ENCODE data around the gene ABCC4. TPM values are rescaled to one million over a fixed set of nuclear protein-coding genes. Genes with fewer than 3 reads are reported as not detected.

ABCC4 gene
- polyA plus RNA-seq, 1 experiment = 140 TPM

GRCh38 chr13:95255072-95255732 lies 46.0 kb downstream of the ABCC4 start:
- Histone ChIP-seq H3K27ac (ENCODE audit: low read depth, low read length) (peak overlapping the region; percentile 62), H3K27me3 (ENCODE audit: control insufficient read depth, insufficient read depth, low read length) (no peaks in the 10 kb centered on the region), H3K9me3 (ENCODE audit: control insufficient read depth, insufficient read depth, low read length) (peaks cover 4% of the 10 kb centered on the region; the same call in 1 of the 2 replicates), H3K4me3 (ENCODE audit: low read depth, low read length) (no peak overlapping the region)
- no peak for DNase-seq (ENCODE audit: low read depth, low spot score)
- no peak for TF ChIP-seq CTCF (IDR thresholded peaks at IDR 0.05; ENCODE audit: low read depth, low read length)
- CTCF ChIA-PET = no interaction called here
- POLR2A ChIA-PET = interaction anchor here (0.5 to 1.7 kb wide), 7 partner anchors 12 to 149 kb away, joined by 3 to 22 read pairs (median 9); no protein-coding TSS in a partner anchor

- Histone ChIP-seq H3K4me3 (ENCODE audit: low read depth, low read length) (no peak overlapping the region), H3K9me3 (ENCODE audit: control insufficient read depth, insufficient read depth, low read length) (peaks cover 4% of the 10 kb centered on the region; the same call in 1 of the 2 replicates), H3K27me3 (ENCODE audit: control insufficient read depth, insufficient read depth, low read length) (no peaks in the 10 kb centered on the region), H3K27ac (ENCODE audit: low read depth, low read length) (no peak overlapping the region)
- POLR2A ChIA-PET = no interaction called here
- CTCF ChIA-PET = no interaction called here
- no peak for TF ChIP-seq CTCF (IDR thresholded peaks at IDR 0.05; ENCODE audit: low read depth, low read length)
- no peak for DNase-seq (ENCODE audit: low read depth, low spot score)
Observed at GRCh38 chr13:95254339-95254738, 46.9 kb downstream of the ABCC4 start.

DNA sequence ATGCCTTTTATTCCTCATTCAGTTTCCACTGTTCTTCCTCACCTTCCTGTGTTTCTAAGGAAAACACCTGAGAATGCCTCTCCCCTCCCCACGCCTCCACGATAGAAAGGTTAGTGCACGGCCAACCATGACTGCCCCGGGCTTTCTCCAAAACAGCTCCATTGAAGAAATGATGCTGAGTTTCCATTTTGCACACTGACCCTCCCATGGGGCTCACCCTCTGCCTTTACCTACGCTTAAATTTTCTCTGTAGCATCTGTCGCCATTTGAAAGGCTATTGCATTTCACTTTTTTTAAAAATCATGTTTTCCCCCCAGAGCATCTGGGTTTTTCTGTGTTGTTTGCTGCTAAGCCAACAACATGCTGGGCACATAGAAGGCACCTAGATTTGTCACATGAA lies 48.2 kb downstream of the ABCC4 start:
- DNase-seq (ENCODE audit: low read depth, low spot score) = no peak
- Histone ChIP-seq H3K27ac (ENCODE audit: low read depth, low read length) (no peak overlapping the region), H3K4me3 (ENCODE audit: low read depth, low read length) (no peak overlapping the region), H3K9me3 (ENCODE audit: control insufficient read depth, insufficient read depth, low read length) (no peaks in the 10 kb centered on the region; the same call in 1 of the 2 replicates), H3K27me3 (ENCODE audit: control insufficient read depth, insufficient read depth, low read length) (no peaks in the 10 kb centered on the region)
- TF ChIP-seq CTCF (IDR thresholded peaks at IDR 0.05; ENCODE audit: low read depth, low read length) = no peak
- POLR2A ChIA-PET = no interaction called here
- CTCF ChIA-PET = no interaction called here

- TF ChIP-seq CTCF (IDR thresholded peaks at IDR 0.05; ENCODE audit: low read depth, low read length) = no peak
- POLR2A ChIA-PET = no interaction called here
- CTCF ChIA-PET = no interaction called here
- Histone ChIP-seq H3K4me3 (ENCODE audit: low read depth, low read length) (no peak overlapping the region), H3K27me3 (ENCODE audit: control insufficient read depth, insufficient read depth, low read length) (no peaks in the 10 kb centered on the region), H3K9me3 (ENCODE audit: control insufficient read depth, insufficient read depth, low read length) (no peaks in the 10 kb centered on the region), H3K27ac (ENCODE audit: low read depth, low read length) (no peak overlapping the region)
- no peak for DNase-seq (ENCODE audit: low read depth, low spot score)
Observed at GRCh38 chr13:95251641-95252040, 49.6 kb downstream of the ABCC4 start.

DNA sequence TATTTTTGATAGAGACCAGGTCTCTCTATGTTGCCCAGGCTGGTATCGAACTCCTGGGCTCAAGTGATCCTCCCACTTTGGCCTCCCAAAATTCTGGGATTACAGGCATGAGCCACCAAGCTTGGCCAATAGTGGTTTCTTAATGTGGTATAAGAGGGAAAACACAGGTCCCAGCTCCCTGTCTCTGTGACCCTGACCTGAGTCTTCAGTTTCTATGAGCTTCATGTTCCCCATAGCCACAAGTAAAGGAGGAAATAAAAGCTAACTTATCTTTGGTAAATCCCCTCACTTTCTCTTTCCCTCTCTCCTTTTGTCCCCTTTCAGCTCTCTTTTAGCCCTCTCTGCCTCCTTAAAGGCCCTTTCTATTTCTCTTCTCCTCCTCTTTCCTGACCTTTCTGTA lies 50.3 kb downstream of the ABCC4 start:
- CTCF ChIA-PET = interaction anchor here (1.2 kb wide), 1 partner anchor 130 kb away, joined by 6 read pairs; no protein-coding TSS in a partner anchor
- Histone ChIP-seq H3K4me3 (ENCODE audit: low read depth, low read length) (no peak overlapping the region), H3K27ac (ENCODE audit: low read depth, low read length) (no peak overlapping the region), H3K27me3 (ENCODE audit: control insufficient read depth, insufficient read depth, low read length) (no peaks in the 10 kb centered on the region), H3K9me3 (ENCODE audit: control insufficient read depth, insufficient read depth, low read length) (no peaks in the 10 kb centered on the region)
- TF ChIP-seq CTCF (IDR thresholded peaks at IDR 0.05; ENCODE audit: low read depth, low read length) = no peak
- no peak for DNase-seq (ENCODE audit: low read depth, low spot score)
- POLR2A ChIA-PET = interaction anchor here (0.6 to 1.6 kb wide), 2 partner anchors 20 to 89 kb away, joined by 3 to 4 read pairs; no protein-coding TSS in a partner anchor

Measured in AG04450 (cell line).